ENCODE results near the gene ABLIM1.

The ABLIM1 gene

GRCh38 chr10:114507449-114507848 lies 150.6 kb downstream of the ABLIM1 start:
- no peak for TF ChIP-seq CTCF (IDR thresholded peaks at IDR 0.05; ENCODE audit: low read depth, low read length)
- no peak for TF ChIP-seq EZH2phosphoT487 (IDR thresholded peaks at IDR 0.05; ENCODE audit: low read depth)
- Histone ChIP-seq H3K9me3 (ENCODE audit: insufficient read depth, low read length) (no peaks in the 10 kb centered on the region), H3K4me3 (ENCODE audit: low read length) (no peak overlapping the region), H3K79me2 (ENCODE audit: low read length) (no peaks in the 10 kb centered on the region), H4K20me1 (ENCODE audit: insufficient read depth, low read length) (no peaks in the 10 kb centered on the region), H3K27me3 (ENCODE audit: low read depth, low read length) (no peaks in the 10 kb centered on the region), H2AFZ (ENCODE audit: low read depth, low read length) (no peak overlapping the region), H3K4me2 (ENCODE audit: low read length) (no peak overlapping the region), H3K27ac (ENCODE audit: low read length) (no peak overlapping the region), H3K36me3 (replicated peaks; ENCODE audit: low read depth, low read length) (no peaks in the 10 kb centered on the region), H3K9ac (ENCODE audit: low read length) (no peak overlapping the region), H3K4me1 (ENCODE audit: low read length) (no peaks in the 10 kb centered on the region)

- Histone ChIP-seq H3K9ac (ENCODE audit: low read length) (no peak overlapping the region), H3K9me3 (ENCODE audit: insufficient read depth, low read length) (no peaks in the 10 kb centered on the region), H3K79me2 (ENCODE audit: low read length) (no peaks in the 10 kb centered on the region), H3K4me2 (ENCODE audit: low read length) (no peak overlapping the region), H3K27ac (ENCODE audit: low read length) (no peak overlapping the region), H4K20me1 (ENCODE audit: insufficient read depth, low read length) (no peaks in the 10 kb centered on the region), H3K4me3 (ENCODE audit: low read length) (no peak overlapping the region), H2AFZ (ENCODE audit: low read depth, low read length) (no peak overlapping the region), H3K27me3 (ENCODE audit: low read depth, low read length) (no peaks in the 10 kb centered on the region), H3K4me1 (ENCODE audit: low read length) (no peaks in the 10 kb centered on the region), H3K36me3 (replicated peaks; ENCODE audit: low read depth, low read length) (no peaks in the 10 kb centered on the region)
- no peak for TF ChIP-seq CTCF (IDR thresholded peaks at IDR 0.05; ENCODE audit: low read depth, low read length)
- TF ChIP-seq EZH2phosphoT487 (IDR thresholded peaks at IDR 0.05; ENCODE audit: low read depth): no peak
Measured at GRCh38 chr10:114506871-114507385, 151.1 kb downstream of the ABLIM1 start.

DNA sequence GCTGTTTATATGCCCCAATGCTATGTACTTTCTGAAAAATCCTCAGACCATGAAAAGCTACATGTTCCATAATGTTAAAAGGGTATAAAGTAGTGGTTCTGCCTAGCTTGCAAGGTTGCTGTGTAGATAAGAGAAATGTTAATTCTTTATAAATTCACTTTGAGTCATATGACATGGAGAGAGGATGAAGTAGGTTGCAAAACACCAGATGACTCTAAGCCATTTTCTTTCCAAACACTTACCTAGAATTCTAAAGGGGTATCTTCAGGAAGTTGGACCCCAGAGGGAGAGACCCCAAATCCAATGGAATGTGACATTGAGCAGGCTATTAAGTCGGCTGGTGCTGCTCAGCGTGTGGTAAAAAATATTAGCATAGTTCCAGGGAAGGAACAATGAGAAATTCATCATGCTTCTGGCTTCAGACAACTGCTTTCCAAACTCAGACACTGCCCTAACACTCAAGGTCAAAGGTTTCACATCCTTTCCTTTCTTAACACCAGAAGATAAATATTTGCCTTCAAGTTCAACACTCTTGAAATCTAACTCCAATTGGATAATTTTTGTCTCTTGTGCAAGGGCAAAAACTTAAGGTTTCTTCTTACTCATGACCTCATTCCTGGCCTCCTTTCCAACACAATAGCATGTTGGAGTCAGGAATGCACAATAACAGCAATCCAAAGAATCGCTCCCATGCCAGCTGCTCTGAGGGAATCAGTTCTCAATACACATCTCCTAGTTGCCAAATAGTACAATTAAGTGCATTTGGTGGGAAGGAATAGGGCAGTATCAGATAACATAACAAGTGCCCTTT lies 153.1 kb downstream of the ABLIM1 start:
- H4K20me1 ChIP-seq (ENCODE audit: insufficient read depth, low read length): no peaks in the 10 kb centered on the region
- no peak overlapping the region for H3K4me3 ChIP-seq (ENCODE audit: low read length)
- no peak overlapping the region for H3K27ac ChIP-seq (ENCODE audit: low read length)
- H3K27me3 ChIP-seq (ENCODE audit: low read depth, low read length): no peaks in the 10 kb centered on the region
- no peak overlapping the region for H3K4me2 ChIP-seq (ENCODE audit: low read length)
- H3K79me2 ChIP-seq (ENCODE audit: low read length): 0 out of 2 replicates have a peak, but pooled peaks cover 4% of the 10 kb centered on the region
- H2AFZ ChIP-seq (ENCODE audit: low read depth, low read length): no peak overlapping the region
- no peak for TF ChIP-seq EZH2phosphoT487 (IDR thresholded peaks at IDR 0.05; ENCODE audit: low read depth)
- TF ChIP-seq CTCF (IDR thresholded peaks at IDR 0.05; ENCODE audit: low read depth, low read length): no peak
- no peaks in the 10 kb centered on the region for H3K36me3 ChIP-seq (replicated peaks; ENCODE audit: low read depth, low read length)
- no peaks in the 10 kb centered on the region for H3K9me3 ChIP-seq (ENCODE audit: insufficient read depth, low read length)
- H3K4me1 ChIP-seq (ENCODE audit: low read length): peaks cover 5% of the 10 kb centered on the region
- no peak overlapping the region for H3K9ac ChIP-seq (ENCODE audit: low read length)

GRCh38 chr10:114502074-114502473 lies 156.0 kb downstream of the ABLIM1 start:
- Histone ChIP-seq H3K9ac (ENCODE audit: low read length) (no peak overlapping the region), H3K4me2 (ENCODE audit: low read length) (no peak overlapping the region), H3K79me2 (ENCODE audit: low read length) (peaks cover 10% of the 10 kb centered on the region; the same call in 1 of the 2 replicates), H2AFZ (ENCODE audit: low read depth, low read length) (no peak overlapping the region), H3K27ac (ENCODE audit: low read length) (no peak overlapping the region), H3K4me1 (ENCODE audit: low read length) (peaks cover 32% of the 10 kb centered on the region), H3K4me3 (ENCODE audit: low read length) (no peak overlapping the region), H3K27me3 (ENCODE audit: low read depth, low read length) (no peaks in the 10 kb centered on the region), H4K20me1 (ENCODE audit: insufficient read depth, low read length) (no peaks in the 10 kb centered on the region), H3K36me3 (replicated peaks; ENCODE audit: low read depth, low read length) (no peaks in the 10 kb centered on the region), H3K9me3 (ENCODE audit: insufficient read depth, low read length) (no peaks in the 10 kb centered on the region)
- no peak for TF ChIP-seq EZH2phosphoT487 (IDR thresholded peaks at IDR 0.05; ENCODE audit: low read depth)
- TF ChIP-seq CTCF (IDR thresholded peaks at IDR 0.05; ENCODE audit: low read depth, low read length): no peak
